ENCODE results near the gene RAB1A. TPM values are rescaled to one million over a fixed set of nuclear protein-coding genes. Genes with fewer than 3 reads are reported as not detected.
A peak's percentile ranks its signal among the peaks of the same experiment; 100 is the strongest.

Gene RAB1A
- total RNA-seq, 6 donors from 2014 or later, result 32.5 to 131 (median 109) TPM

DNA sequence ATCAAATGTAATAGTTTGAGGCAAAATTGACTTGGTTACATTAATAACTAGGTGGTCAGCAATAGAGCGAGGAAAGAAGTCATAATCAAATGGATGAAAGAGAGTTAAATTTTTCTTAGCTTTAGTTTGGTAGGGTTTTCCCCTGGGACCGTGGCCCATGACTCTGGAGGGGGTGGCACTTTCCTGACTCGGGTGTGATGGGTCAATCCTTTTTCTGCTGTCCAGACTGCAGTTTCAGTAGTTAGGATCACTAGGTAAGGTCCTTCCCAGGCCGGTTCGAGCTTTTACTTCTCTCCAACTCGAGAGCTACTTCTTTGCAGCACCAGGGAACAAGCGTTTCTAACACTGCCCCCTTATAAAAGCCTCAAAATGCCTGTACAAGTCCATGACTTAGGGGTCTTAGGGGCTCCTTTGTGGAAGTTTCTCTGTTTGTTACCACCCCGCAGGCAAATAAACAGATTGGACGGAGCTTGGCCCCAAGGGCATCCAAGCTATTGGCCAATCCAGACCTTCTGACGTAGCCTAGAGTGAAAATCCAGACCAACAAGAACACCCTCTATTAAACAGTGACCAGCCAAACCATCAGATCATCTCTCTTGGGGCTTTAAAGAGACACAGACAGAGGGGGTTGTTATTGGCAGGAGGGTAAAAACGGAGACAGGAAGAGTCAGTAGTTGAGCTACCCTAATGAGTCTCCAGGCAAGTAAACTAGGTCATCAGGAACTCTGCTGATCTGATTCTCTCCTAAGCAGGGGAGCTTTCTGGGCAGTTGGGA lies 83.1 kb downstream of the RAB1A start:
- 93 to 96% methylated on average over 11 of the region's 11 CpGs for WGBS, 2 donors
- no peak overlapping the region for H3K4me3 ChIP-seq
- TF ChIP-seq EP300 (IDR thresholded peaks at IDR 0.05) (no peak), POLR2A (IDR thresholded peaks at IDR 0.05) (no peak), POLR2AphosphoS5 (IDR thresholded peaks at IDR 0.05) (no peak)
- TF ChIP-seq, protein P1, sequence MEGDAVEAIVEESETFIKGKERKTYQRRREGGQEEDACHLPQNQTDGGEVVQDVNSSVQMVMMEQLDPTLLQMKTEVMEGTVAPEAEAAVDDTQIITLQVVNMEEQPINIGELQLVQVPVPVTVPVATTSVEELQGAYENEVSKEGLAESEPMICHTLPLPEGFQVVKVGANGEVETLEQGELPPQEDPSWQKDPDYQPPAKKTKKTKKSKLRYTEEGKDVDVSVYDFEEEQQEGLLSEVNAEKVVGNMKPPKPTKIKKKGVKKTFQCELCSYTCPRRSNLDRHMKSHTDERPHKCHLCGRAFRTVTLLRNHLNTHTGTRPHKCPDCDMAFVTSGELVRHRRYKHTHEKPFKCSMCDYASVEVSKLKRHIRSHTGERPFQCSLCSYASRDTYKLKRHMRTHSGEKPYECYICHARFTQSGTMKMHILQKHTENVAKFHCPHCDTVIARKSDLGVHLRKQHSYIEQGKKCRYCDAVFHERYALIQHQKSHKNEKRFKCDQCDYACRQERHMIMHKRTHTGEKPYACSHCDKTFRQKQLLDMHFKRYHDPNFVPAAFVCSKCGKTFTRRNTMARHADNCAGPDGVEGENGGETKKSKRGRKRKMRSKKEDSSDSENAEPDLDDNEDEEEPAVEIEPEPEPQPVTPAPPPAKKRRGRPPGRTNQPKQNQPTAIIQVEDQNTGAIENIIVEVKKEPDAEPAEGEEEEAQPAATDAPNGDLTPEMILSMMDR (IDR thresholded peaks at IDR 0.05), result no peak

DNA sequence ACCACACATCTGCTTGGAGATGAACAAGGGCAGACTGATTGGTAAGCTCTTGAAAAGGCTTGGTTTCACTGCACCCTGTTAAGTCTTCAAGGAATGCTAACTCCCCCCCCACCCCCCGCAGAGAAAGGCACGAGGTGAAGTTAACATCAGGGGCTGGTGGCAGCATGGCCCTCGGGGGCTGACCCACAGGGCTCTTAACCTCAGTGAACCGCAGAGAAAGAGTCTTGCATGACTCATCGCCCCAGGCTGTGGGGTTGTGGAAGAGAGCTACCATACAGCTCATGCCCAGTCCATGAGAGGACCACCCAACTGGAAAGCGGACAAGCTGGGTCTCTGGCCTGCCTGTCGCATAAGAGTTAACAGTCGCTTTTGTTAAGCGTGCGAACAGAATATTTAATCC lies 84.3 kb downstream of the RAB1A start:
- no peaks in the 10 kb centered on the region for H3K9me3 ChIP-seq
- H3K36me3 ChIP-seq, result no peaks in the 10 kb centered on the region
- H3K27me3 ChIP-seq, result no peaks in the 10 kb centered on the region
- no peak overlapping the region for H3K27ac ChIP-seq
- ATAC-seq (ENCODE audit: low FRiP score in 2 of 2) (no peak), DNase-seq (no peak)
- 84 to 93% methylated on average over 8 to 10 of the region's 10 CpGs for WGBS, 2 donors
- peaks cover 0 to 4% (median under 1%) of the 10 kb centered on the region in 4 donors for H3K4me1 ChIP-seq
- TF ChIP-seq, protein P1 (IDR thresholded peaks at IDR 0.05), result no peak
- TF ChIP-seq EP300 (IDR thresholded peaks at IDR 0.05), result no peak
- no peak for TF ChIP-seq POLR2A (IDR thresholded peaks at IDR 0.05)
- TF ChIP-seq POLR2AphosphoS5 (IDR thresholded peaks at IDR 0.05), result no peak
- no peak overlapping the region for H3K4me3 ChIP-seq

More for the DNA sequence above, 83.1 kb downstream of the RAB1A start:
- Histone ChIP-seq H3K27ac (no peak overlapping the region), H3K4me1 (peaks cover 0 to 4% (median 0%) of the 10 kb centered on the region in 4 donors), H3K27me3 (no peaks in the 10 kb centered on the region), H3K9me3 (no peaks in the 10 kb centered on the region), H3K36me3 (no peaks in the 10 kb centered on the region)
- DNase-seq (no peak), ATAC-seq (ENCODE audit: low FRiP score in 2 of 2) (peak in 1 of 2 donors; percentile 65)

DNA sequence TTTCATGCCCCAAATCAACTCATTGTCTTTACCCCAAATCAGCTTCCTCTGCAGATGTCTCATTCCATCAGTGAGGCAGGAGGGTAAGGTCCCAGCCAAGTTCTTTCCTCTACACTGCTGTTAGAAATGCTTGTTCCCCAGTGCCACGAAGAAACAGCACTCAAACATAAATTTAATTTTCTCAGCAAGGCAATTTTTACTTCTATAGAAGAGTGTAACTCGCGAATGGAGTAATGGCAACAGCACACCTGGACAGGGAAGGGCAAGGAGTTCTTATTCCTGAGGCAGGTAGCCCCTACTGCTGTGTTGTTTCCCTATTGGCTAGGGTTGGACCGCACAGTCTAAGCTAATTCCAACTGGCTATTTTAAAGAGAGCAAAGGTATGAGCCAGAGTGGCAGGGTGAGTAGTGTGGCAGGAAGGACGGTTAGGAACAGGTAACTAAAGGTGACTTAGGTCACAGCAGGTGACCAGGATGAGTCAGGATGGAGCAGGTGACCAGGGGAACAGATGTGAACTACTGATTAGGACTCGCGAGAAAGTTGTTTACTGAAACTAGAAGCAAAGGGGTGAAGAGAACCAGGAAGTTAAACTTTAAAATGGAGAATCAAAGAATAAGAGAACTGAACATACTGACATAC lies 85.7 kb downstream of the RAB1A start:
- no peak for DNase-seq
- TF ChIP-seq, protein P1 (IDR thresholded peaks at IDR 0.05), result no peak
- TF ChIP-seq POLR2A (IDR thresholded peaks at IDR 0.05), result no peak
- no peak for TF ChIP-seq POLR2AphosphoS5 (IDR thresholded peaks at IDR 0.05)
- no peak for TF ChIP-seq EP300 (IDR thresholded peaks at IDR 0.05)
- 81 to 93% methylated on average over 7 of the region's 7 CpGs for WGBS, 2 donors
- no peak overlapping the region for H3K4me3 ChIP-seq
- no peak for ATAC-seq (ENCODE audit: low FRiP score in 2 of 2)
- peaks cover 0 to 5% (median 2%) of the 10 kb centered on the region in 4 donors for H3K4me1 ChIP-seq
- no peaks in the 10 kb centered on the region for H3K9me3 ChIP-seq
- no peaks in the 10 kb centered on the region for H3K36me3 ChIP-seq
- no peaks in the 10 kb centered on the region for H3K27me3 ChIP-seq
- H3K27ac ChIP-seq, result no peak overlapping the region

DNA sequence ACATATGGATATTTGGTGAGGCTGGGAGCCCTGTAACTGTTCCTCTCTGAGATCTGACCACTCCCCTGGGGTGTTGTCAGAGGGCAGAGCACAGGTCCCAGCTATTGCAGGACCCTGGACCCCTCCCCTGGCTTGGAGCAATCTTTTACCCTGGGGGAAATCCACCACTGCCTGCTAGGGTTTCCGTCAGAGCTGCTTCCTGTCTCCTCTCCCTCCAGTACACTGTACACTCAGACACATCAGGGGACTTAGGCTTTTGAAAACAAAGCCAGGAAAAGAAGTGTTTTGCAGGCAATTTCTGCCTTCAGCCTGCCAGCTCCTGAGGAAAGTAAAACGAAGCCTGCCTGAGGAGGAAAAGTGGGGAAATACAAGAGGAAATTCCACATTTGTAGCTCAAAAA lies 86.9 kb downstream of the RAB1A start:
- H3K27ac ChIP-seq, result peak overlapping the region in 1 of 4 donors; percentile 64
- DNase-seq (no peak), ATAC-seq (ENCODE audit: low FRiP score in 2 of 2) (no peak)
- 48 to 58% methylated on average over 2 of the region's 2 CpGs for WGBS, 2 donors
- H3K36me3 ChIP-seq, result no peaks in the 10 kb centered on the region
- peaks cover 0 to 5% (median 2%) of the 10 kb centered on the region in 4 donors for H3K4me1 ChIP-seq
- H3K27me3 ChIP-seq, result no peaks in the 10 kb centered on the region
- no peaks in the 10 kb centered on the region for H3K9me3 ChIP-seq
- TF ChIP-seq, protein P1 (IDR thresholded peaks at IDR 0.05), result no peak
- TF ChIP-seq POLR2A (IDR thresholded peaks at IDR 0.05), result no peak
- no peak for TF ChIP-seq EP300 (IDR thresholded peaks at IDR 0.05)
- no peak for TF ChIP-seq POLR2AphosphoS5 (IDR thresholded peaks at IDR 0.05)
- no peak overlapping the region for H3K4me3 ChIP-seq

Measured in upper lobe of left lung (tissue), 6 donors.